ENCODE data around the gene LIX1L. TPM values are rescaled to one million over a fixed set of nuclear protein-coding genes. Genes with fewer than 3 reads are reported as not detected.
A peak's percentile ranks its signal among the peaks of the same experiment; 100 is the strongest.

Gene LIX1L
- total and polyA plus RNA-seq, 2 of the 13 experiments (the other 11 are each of a cell fraction or from before 2014, with no cell fraction given), result 8.1 to 24.9 TPM

- Histone ChIP-seq H3K27me3 (ENCODE audit: control insufficient read depth in 1 of 2, insufficient read depth in 2 of 2, low read length in 2 of 2) (no peaks in the 10 kb centered on the region; a peak in 1 of 5 replicates), H3K36me3 (replicated peaks in 1 of 2; ENCODE audit: control insufficient read depth in 1 of 2, insufficient read depth in 2 of 2, low read length in 2 of 2) (peaks cover 2 to 22% of the 10 kb centered on the region in 2 experiments; a peak in 3 of 5 replicates), H2AFZ (ENCODE audit: low read length) (no peak overlapping the region), H3K79me2 (ENCODE audit: insufficient read depth, low read length) (peaks cover 30% of the 10 kb centered on the region), H3K9me3 (ENCODE audit: low read length) (no peaks in the 10 kb centered on the region), H3K4me1 (ENCODE audit: insufficient read depth, low read length) (peaks cover 63% of the 10 kb centered on the region), H3K9ac (ENCODE audit: insufficient read depth, low read depth, low read length) (no peak overlapping the region), H3K4me3 (replicated peaks in 1 of 3; ENCODE audit: insufficient read depth in 1 of 3, low read depth in 2 of 3, low read length in 3 of 3) (no peak overlapping the region), H4K20me1 (ENCODE audit: insufficient read depth, low read length) (peaks cover 50% of the 10 kb centered on the region), H3K27ac (ENCODE audit: extremely low read length, insufficient read depth, low read length) (no peak overlapping the region), H3K4me2 (ENCODE audit: low read depth, low read length) (peak overlapping the region; percentile 97)
- 65% methylated on average over 10 of the region's 10 CpGs for WGBS (ENCODE audit: low lambda C conversion rate)
- DNase-seq (ENCODE audit: low spot score), result no peak
- in situ Hi-C loops (cut with HindIII; ENCODE audit: extremely low pct_ligation_motif_present, low pct_unique_long_range_greater_than_20kb), result no loop called here
- BruUV-seq (replicated peaks), result no TSS peak
- intact Hi-C loops (cut with micrococcal nuclease; ENCODE audit: unreplicated experiment), result no loop called here
- ATAC-seq, result no peak
- POLR2A ChIA-PET, result interaction anchor here (1.2 to 2.6 kb wide), 4 partner anchors 10 to 28 kb away, joined by 4 to 11 read pairs (median 5); partner anchors contain the start of genes ANKRD34A and POLR3GL
- CTCF ChIA-PET (ENCODE audit: low intra/inter-chr PET ratio, low total read pairs), result no interaction called here
- no peak for FAIRE-seq
- TF ChIP-seq SOX13 (IDR thresholded peaks at IDR 0.05) (peak; percentile 40; the same call in 1 of the 2 replicates), SOX13 (CRISPR knock-in tag; conservative IDR thresholded peaks at IDR 0.05 in 1 of 2, IDR thresholded peaks at IDR 0.05 in 1 of 2) (peak in 1 of 2 experiments; percentile 18; a peak in 1 of 4 replicates), ZNF549 (CRISPR knock-in tag; IDR thresholded peaks at IDR 0.05) (no peak), TERF1 (CRISPR knock-in tag; IDR thresholded peaks at IDR 0.05) (no peak), POLR2A (IDR thresholded peaks at IDR 0.05; ENCODE audit: insufficient read depth in 1 of 2, low read depth in 2 of 2, low read length in 2 of 2) (peak; percentile 32 to 69; a peak in 2 of 4 replicates), PLSCR1 (CRISPR knock-in tag; IDR thresholded peaks at IDR 0.05; ENCODE audit: borderline replicate concordance) (no peak), SATB2 (CRISPR knock-in tag; IDR thresholded peaks at IDR 0.05) (no peak), ZNF10 (CRISPR knock-in tag; IDR thresholded peaks at IDR 0.05; ENCODE audit: borderline replicate concordance, low read depth) (no peak), HOXA5 (CRISPR knock-in tag; IDR thresholded peaks at IDR 0.05) (0 out of 2 replicates have a peak, but pooled peaks have one; percentile 34), CCDC6 (CRISPR knock-in tag; IDR thresholded peaks at IDR 0.05) (no peak), ZNF263 (CRISPR knock-in tag; IDR thresholded peaks at IDR 0.05) (no peak), ZNF317 (CRISPR knock-in tag; IDR thresholded peaks at IDR 0.05) (no peak), ZNF614 (CRISPR knock-in tag; IDR thresholded peaks at IDR 0.05; ENCODE audit: borderline replicate concordance) (no peak), ZNF800 (CRISPR knock-in tag; IDR thresholded peaks at IDR 0.05) (no peak), ZSCAN5A (CRISPR knock-in tag; IDR thresholded peaks at IDR 0.05; ENCODE audit: borderline replicate concordance) (no peak), NFRKB (IDR thresholded peaks at IDR 0.05) (no peak), ARHGAP35 (CRISPR knock-in tag; IDR thresholded peaks at IDR 0.05; ENCODE audit: borderline replicate concordance) (no peak), BHLHE40 (IDR thresholded peaks at IDR 0.05; ENCODE audit: low read length) (no peak), ZNF83 (CRISPR knock-in tag; IDR thresholded peaks at IDR 0.05; ENCODE audit: borderline replicate concordance) (no peak), ZNF552 (CRISPR knock-in tag; IDR thresholded peaks at IDR 0.05; ENCODE audit: borderline replicate concordance) (no peak)
Measured at GRCh38 chr1:145991735-145992412, 34.1 kb upstream of the LIX1L start.

Measured in HepG2 (cell line).